ENCODE results near the gene DELE1.
"Not testable (repeated sequence)": the region's sequence is repeated elsewhere in the genome, so short reads cannot be mapped to it uniquely, and the experiment has no call there.

The DELE1 gene

GRCh38 chr5:141889282-141889871 is 34.3 kb upstream of the DELE1 start:
- no peak for DNase-seq (ENCODE audit: low spot score)

GRCh38 chr5:141890429-141890828 is 33.2 kb upstream of the DELE1 start:
- not testable (repeated sequence) for DNase-seq (ENCODE audit: low spot score)

- DNase-seq (ENCODE audit: low spot score), result no peak
Measured at GRCh38 chr5:141897425-141897824, 26.2 kb upstream of the DELE1 start.

GRCh38 chr5:141898448-141899049 is 25.1 kb upstream of the DELE1 start:
- DNase-seq (ENCODE audit: low spot score), result no peak

- no peak for DNase-seq (ENCODE audit: low spot score)
Measured at GRCh38 chr5:141902015-141902814, 21.5 kb upstream of the DELE1 start.

GRCh38 chr5:141903261-141903660 is 20.4 kb upstream of the DELE1 start:
- DNase-seq (ENCODE audit: low spot score), result no peak

- DNase-seq (ENCODE audit: low spot score), result no peak
Measured at GRCh38 chr5:141904551-141904950, 19.1 kb upstream of the DELE1 start.

GRCh38 chr5:141906517-141906916 is 17.2 kb upstream of the DELE1 start:
- DNase-seq (ENCODE audit: low spot score), result no peak

- no peak for DNase-seq (ENCODE audit: low spot score)
Measured at GRCh38 chr5:141906972-141907371, 16.7 kb upstream of the DELE1 start.

GRCh38 chr5:141908796-141909195 is 14.9 kb upstream of the DELE1 start:
- no peak for DNase-seq (ENCODE audit: low spot score)

- DNase-seq (ENCODE audit: low spot score), result no peak
Measured at GRCh38 chr5:141909212-141909611, 14.5 kb upstream of the DELE1 start.

- no peak for DNase-seq (ENCODE audit: low spot score)
Measured at GRCh38 chr5:141910271-141910673, 13.4 kb upstream of the DELE1 start.

GRCh38 chr5:141913560-141914198 is 10.0 kb upstream of the DELE1 start:
- no peak for DNase-seq (ENCODE audit: low spot score)

- DNase-seq (ENCODE audit: low spot score), result peak; percentile 80
Measured at GRCh38 chr5:141914199-141914743, 9.4 kb upstream of the DELE1 start.

GRCh38 chr5:141914797-141915196 is 8.9 kb upstream of the DELE1 start:
- no peak for DNase-seq (ENCODE audit: low spot score)

GRCh38 chr5:141915881-141916336 is 7.8 kb upstream of the DELE1 start:
- peak; percentile 63 for DNase-seq (ENCODE audit: low spot score)

- DNase-seq (ENCODE audit: low spot score), result no peak
Measured at GRCh38 chr5:141916522-141916921, 7.1 kb upstream of the DELE1 start.

GRCh38 chr5:141917760-141918159 is 5.9 kb upstream of the DELE1 start:
- DNase-seq (ENCODE audit: low spot score), result no peak

- no peak for DNase-seq (ENCODE audit: low spot score)
Measured at GRCh38 chr5:141919218-141920119, 4.2 kb upstream of the DELE1 start.

GRCh38 chr5:141920771-141921170 is 2.9 kb upstream of the DELE1 start:
- no peak for DNase-seq (ENCODE audit: low spot score)

GRCh38 chr5:141922827-141923447 is 734 bp upstream of the DELE1 start:
- not testable (repeated sequence) for DNase-seq (ENCODE audit: low spot score)

Data from ecto neural progenitor cell (in vitro differentiated cells).